H1 (cell line): ENCODE results near the gene ASPA. TPM values are rescaled to one million over a fixed set of nuclear protein-coding genes. Genes with fewer than 3 reads are reported as not detected.

Source experiments
- CTCF ChIA-PET: fragments of 300-600 bp; sonication (Branson Sonifier 250); formaldehyde crosslinking; loops from one replicate; lab custom pipeline; 2021; ENCODE audit not compliant: partially characterized antibody; lab: Charles Lee
- POLR2A ChIA-PET: fragments of 300-600 bp; sonication (Branson Sonifier 250); formaldehyde crosslinking; loops from one replicate; lab custom pipeline; 2021; ENCODE audit warnings: inconsistent platforms; ENCODE audit not compliant: partially characterized antibody; lab: Charles Lee
- DNase-seq, 2 experiments: peaks; one replicate each; pipeline versions ENCODE4 v3.0.0 to v3.0.0-alpha.2; 2010 to 2022; ENCODE audit warnings: low spot score in 2 of 2, low read depth in 1 of 2, mixed read lengths in 1 of 2
- FAIRE-seq: peaks from 2 replicates; lab custom pipeline; 2011; peaks lifted over from hg19 to GRCh38; lab: Jason Lieb, UNC
- H2AFZ ChIP-seq: 2 replicates; pipeline ENCODE4 v1.8.1; 2012; ENCODE audit warnings: low read length, inconsistent platforms
- H2AK5ac ChIP-seq: 2 replicates; pipeline ENCODE4 v1.6.1; 2013; ENCODE audit warnings: low read depth, low read length
- H2BK120ac ChIP-seq: replicated peaks from 2 replicates; pipeline ENCODE3; 2013; ENCODE audit warnings: low read depth, low read length, inconsistent platforms
- H2BK12ac ChIP-seq: 2 replicates; pipeline ENCODE4 v1.6.1; 2013; ENCODE audit warnings: low read depth, low read length
- H2BK15ac ChIP-seq: 2 replicates; pipeline ENCODE4 v1.6.1; 2013; ENCODE audit warnings: low read length
- H2BK20ac ChIP-seq: 2 replicates; pipeline ENCODE4 v1.6.1; 2013; ENCODE audit warnings: low read length
- H2BK5ac ChIP-seq: 2 replicates; pipeline ENCODE4 v1.6.1; 2013; ENCODE audit warnings: low read depth, low read length
- H3K14ac ChIP-seq: 2 replicates; pipeline ENCODE4 v1.6.1; 2013; ENCODE audit warnings: inconsistent platforms; ENCODE audit not compliant: insufficient read length
- H3K18ac ChIP-seq: 2 replicates; pipeline ENCODE4 v1.6.1; 2013; ENCODE audit warnings: low read length; ENCODE audit errors: extremely low read depth
- H3K23ac ChIP-seq: 2 replicates; pipeline ENCODE4 v1.6.1; 2013; ENCODE audit warnings: inconsistent platforms; ENCODE audit not compliant: insufficient read length
- H3K23me2 ChIP-seq: 2 replicates; pipeline ENCODE4 v1.6.1; 2013; ENCODE audit warnings: low read depth, low read length
- H3K27ac ChIP-seq: 2 replicates; pipeline ENCODE4 v1.6.1; 2011; ENCODE audit warnings: low read depth, low read length, inconsistent platforms
- H3K27me3 ChIP-seq, 4 experiments: replicated peaks in 1 of 4; 1 replicate in 1 of 4; 2 replicates in 3 of 4; pipeline versions ENCODE4 v1.6.1 to v1.8.1; 2011 to 2013; ENCODE audit warnings: low read length in 3 of 4, mild to moderate bottlenecking in 3 of 4, inconsistent platforms in 2 of 4, mixed read lengths in 2 of 4, moderate library complexity in 1 of 4; ENCODE audit not compliant: control insufficient read depth in 3 of 4, insufficient read depth in 3 of 4; ENCODE audit errors: extremely low read depth in 1 of 4
- H3K36me3 ChIP-seq, 4 experiments: 2 replicates each; pipeline versions ENCODE4 v1.6.1 to v1.8.1; 2011 to 2013; ENCODE audit warnings: mild to moderate bottlenecking in 4 of 4, low read length in 3 of 4, moderate library complexity in 2 of 4, control low read depth in 1 of 4, inconsistent platforms in 1 of 4; ENCODE audit not compliant: insufficient read depth in 4 of 4, control insufficient read depth in 2 of 4
- H3K4ac ChIP-seq: replicated peaks from 2 replicates; pipeline ENCODE3; 2013; ENCODE audit warnings: low read length, low read depth, mixed read lengths, inconsistent platforms; ENCODE audit not compliant: insufficient read length
- H3K4me1 ChIP-seq, 4 experiments: replicated peaks in 1 of 4; 1 replicate in 1 of 4; 2 replicates in 3 of 4; pipeline versions ENCODE4 v1.6.1 to v1.8.1; 2011 to 2013; ENCODE audit warnings: low read length in 3 of 4, inconsistent platforms in 2 of 4, mixed read lengths in 1 of 4; ENCODE audit not compliant: insufficient read depth in 4 of 4, control insufficient read depth in 3 of 4
- H3K4me2 ChIP-seq, 2 experiments: 2 replicates each; pipeline versions ENCODE4 v1.6.1 to v1.8.1; 2011 to 2013; ENCODE audit warnings: low read depth in 2 of 2, low read length in 2 of 2, control low read depth in 1 of 2, inconsistent platforms in 1 of 2, mild to moderate bottlenecking in 1 of 2; ENCODE audit not compliant: insufficient read depth in 1 of 2
- H3K4me3 ChIP-seq, 4 experiments: fragments of 200-600, 300-600 bp in 1 of 4; sonication (generic), shearing (Covaris generic), sonication (Bioruptor Twin) in 1 of 4; 2 replicates each; pipeline versions ENCODE4 v1.5.1 to v1.8.1; 2011 to 2016; ENCODE audit warnings: low read length in 4 of 4, low read depth in 3 of 4, control low read depth in 2 of 4, inconsistent platforms in 2 of 4, mild to moderate bottlenecking in 2 of 4, mixed read lengths in 1 of 4, moderate library complexity in 1 of 4; ENCODE audit not compliant: insufficient read depth in 2 of 4; ENCODE audit errors: extremely low read depth in 1 of 4
- H3K56ac ChIP-seq: replicated peaks from 2 replicates; pipeline ENCODE3; 2013; ENCODE audit warnings: low read depth, mild to moderate bottlenecking, mixed read lengths, low read length, inconsistent platforms; ENCODE audit not compliant: insufficient read length
- H3K79me1 ChIP-seq: 2 replicates; pipeline ENCODE4 v1.6.1; 2013; ENCODE audit warnings: low read depth, low read length, control low read depth
- H3K79me2 ChIP-seq, 2 experiments: 2 replicates each; pipeline versions ENCODE4 v1.6.1 to v1.8.1; 2012 to 2013; ENCODE audit warnings: low read length in 2 of 2, mild to moderate bottlenecking in 2 of 2, inconsistent platforms in 1 of 2; ENCODE audit not compliant: insufficient read depth in 2 of 2, control insufficient read depth in 1 of 2
- H3K9ac ChIP-seq, 4 experiments: replicated peaks in 1 of 4; 1 replicate in 1 of 4; 2 replicates in 3 of 4; pipeline versions ENCODE4 v1.6.1 to v1.8.1; 2011 to 2013; ENCODE audit warnings: low read depth in 3 of 4, low read length in 3 of 4, control low read depth in 2 of 4, mild to moderate bottlenecking in 2 of 4, moderate library complexity in 2 of 4, inconsistent platforms in 1 of 4; ENCODE audit errors: extremely low read depth in 1 of 4
- H3K9me3 ChIP-seq, 2 experiments: 2 replicates each; pipeline versions ENCODE4 v1.6.1 to v1.8.1; 2012 to 2013; ENCODE audit warnings: mild to moderate bottlenecking in 2 of 2, moderate library complexity in 2 of 2, control low read depth in 1 of 2, inconsistent platforms in 1 of 2, low read depth in 1 of 2, low read length in 1 of 2, mixed read lengths in 1 of 2; ENCODE audit not compliant: insufficient read depth in 2 of 2
- H4K20me1 ChIP-seq, 2 experiments: replicated peaks in 1 of 2; 2 replicates each; pipeline versions ENCODE3 to v1.8.1; 2011 to 2013; ENCODE audit warnings: inconsistent platforms in 2 of 2, low read length in 2 of 2, mild to moderate bottlenecking in 1 of 2; ENCODE audit not compliant: insufficient read depth in 2 of 2, control insufficient read depth in 1 of 2
- H4K5ac ChIP-seq: 2 replicates; pipeline ENCODE4 v1.6.1; 2013; ENCODE audit warnings: low read length, low read depth, mixed read lengths, inconsistent platforms; ENCODE audit not compliant: insufficient read length
- H4K8ac ChIP-seq: 2 replicates; pipeline ENCODE4 v1.8.0; 2013; ENCODE audit warnings: mild to moderate bottlenecking, moderate library complexity, low read length, inconsistent platforms; ENCODE audit not compliant: insufficient read depth; ENCODE audit errors: extremely low read depth
- H4K91ac ChIP-seq: replicated peaks from 2 replicates; pipeline ENCODE3; 2013; ENCODE audit warnings: low read length, mixed read lengths, inconsistent platforms; ENCODE audit not compliant: insufficient read length
- ASH2L ChIP-seq: fragments of 200-600, 300-600 bp; sonication (generic); IDR thresholded peaks from one replicate; pipeline ENCODE4 v1.7.1; 2017; ENCODE audit warnings: low read length
- CREB1 ChIP-seq: IDR thresholded peaks from 2 replicates; pipeline ENCODE4 v1.6.1; 2012; ENCODE audit warnings: inconsistent platforms
- GTF2F1 ChIP-seq: IDR thresholded peaks from 2 replicates; pipeline ENCODE4 v1.6.1; 2012; ENCODE audit warnings: low read depth, low read length, improper control_type of control experiment, borderline replicate concordance
- KDM1A ChIP-seq: fragments of 200-600, 300-600 bp; sonication (generic); IDR thresholded peaks from 2 replicates; pipeline ENCODE4 v1.7.1; 2016; ENCODE audit warnings: mild to moderate bottlenecking, low read length, borderline replicate concordance
- KDM4A ChIP-seq: IDR thresholded peaks from one replicate; pipeline ENCODE4 v1.7.1; 2012; ENCODE audit warnings: low read depth, mild to moderate bottlenecking, moderate library complexity, low read length, inconsistent platforms; ENCODE audit not compliant: severe bottlenecking
- RAD21 ChIP-seq, 2 experiments: IDR thresholded peaks in 1 of 2; conservative IDR thresholded peaks in 1 of 2; 2 replicates each; pipeline ENCODE4 v1.6.1; 2011; ENCODE audit warnings: low read depth in 2 of 2, low read length in 2 of 2, improper control_type of control experiment in 1 of 2, inconsistent platforms in 1 of 2, mild to moderate bottlenecking in 1 of 2, moderate library complexity in 1 of 2
- WGBS, 2 experiments: shearing (Covaris generic) in 1 of 2; methylation state at CpG; one replicate each; pipeline versions ENCODE4 v1.1.6 to v1.1.7; 2013 to 2015; ENCODE audit warnings: low lambda C conversion rate in 2 of 2, mixed read lengths in 2 of 2, inconsistent platforms in 1 of 2, low coverage in 1 of 2, missing lambda C conversion rate in 1 of 2; ENCODE audit not compliant: insufficient replicate concordance in 2 of 2, insufficient coverage in 1 of 2, insufficient read length in 1 of 2; ENCODE audit errors: extremely low coverage in 1 of 2, missing lambda C conversion rate in 1 of 2; 5-methylcytosine and 5-hydroxymethylcytosine counted together
- polyA plus RNA-seq, 7 experiments: library from polyadenylated mRNA; depleted of rRNA in 3 of 7; stranded (reverse) in 5 of 7; unstranded in 2 of 7; fragments of >200 nt in 5 of 7; fragments of 200-250 nt in 2 of 7; gene quantifications; 1 replicate in 5 of 7; 2 replicates in 1 of 7; 4 replicates in 1 of 7; pipeline versions ENCODE4 v1.2.1 to v1.2.3, GENCODE V29; 2011 to 2013; ENCODE audit warnings: missing spikeins in 2 of 7, mixed read lengths in 2 of 7
- total RNA-seq: library from RNA; stranded (reverse); fragmentation: NEBNext Ultra II Directional; extraction: Animal tissue kit (Norgen Biotek cat#: 25700); gene quantifications from 2 replicates; pipeline ENCODE4 v1.2.1, GENCODE V29; 2021
- TF ChIP-seq, protein P1 (sequence below), 3 experiments: IDR thresholded peaks; 1 replicate in 2 of 3; 2 replicates in 1 of 3; pipeline versions ENCODE4 v1.5.1 to v1.6.1; 2011; ENCODE audit warnings: low read length in 3 of 3, mild to moderate bottlenecking in 3 of 3, inconsistent platforms in 2 of 3, low read depth in 1 of 3, moderate library complexity in 1 of 3; ENCODE audit not compliant: insufficient read depth in 1 of 3; ENCODE audit errors: control extremely low read depth in 1 of 3

The ASPA gene
- total and polyA plus RNA-seq, 2 of the 8 experiments (the other 6 are each of a cell fraction or from before 2014, with no cell fraction given): 0.03 TPM; not detected in 1

DNA sequence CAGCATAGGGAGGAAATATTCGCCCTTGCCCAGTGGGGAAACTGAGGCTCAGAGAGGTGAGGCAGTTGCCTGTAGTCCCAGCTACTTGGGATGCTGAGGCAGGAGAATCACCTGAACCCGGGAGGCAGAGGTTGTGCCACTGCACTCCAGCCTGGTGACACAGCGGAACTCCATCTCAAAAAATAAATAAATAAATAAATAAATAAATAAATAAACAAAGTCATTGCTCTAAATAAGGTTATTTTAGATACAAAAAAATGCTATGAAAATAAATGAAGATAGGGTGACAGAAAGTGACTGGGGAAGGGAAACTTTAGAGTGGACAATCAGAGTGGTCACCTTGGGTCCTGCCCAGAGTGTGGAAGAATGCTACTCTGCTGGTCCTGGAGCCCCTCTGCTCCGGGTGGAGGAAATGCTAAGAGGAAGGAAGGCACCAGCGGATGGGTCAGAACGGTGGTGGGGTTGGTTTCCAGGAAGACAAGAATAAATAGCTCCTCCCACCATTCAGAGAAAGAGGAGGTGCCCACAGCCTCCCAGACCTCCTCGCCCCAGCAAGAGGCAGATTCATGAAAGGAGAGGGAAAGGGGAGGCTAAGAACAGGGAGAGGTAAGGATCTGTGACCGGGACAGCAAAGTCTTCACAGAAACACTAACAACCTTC is 64.2 kb downstream of the ASPA start:
- H3K18ac ChIP-seq: no peak overlapping the region
- no peaks in the 10 kb centered on the region for H3K79me1 ChIP-seq
- H2BK15ac ChIP-seq: no peak overlapping the region
- no peak overlapping the region for H3K27ac ChIP-seq
- H2BK5ac ChIP-seq: no peak overlapping the region
- H2AK5ac ChIP-seq: no peak overlapping the region
- no peak overlapping the region for H3K4me3 ChIP-seq
- H3K4me1 ChIP-seq: peaks cover 0 to 5% (median 1%) of the 10 kb centered on the region in 4 experiments; a peak in 3 of 7 replicates
- H2BK120ac ChIP-seq: no peak overlapping the region
- H4K8ac ChIP-seq: no peak overlapping the region
- H3K27me3 ChIP-seq: no peaks in the 10 kb centered on the region
- TF ChIP-seq, protein P1, sequence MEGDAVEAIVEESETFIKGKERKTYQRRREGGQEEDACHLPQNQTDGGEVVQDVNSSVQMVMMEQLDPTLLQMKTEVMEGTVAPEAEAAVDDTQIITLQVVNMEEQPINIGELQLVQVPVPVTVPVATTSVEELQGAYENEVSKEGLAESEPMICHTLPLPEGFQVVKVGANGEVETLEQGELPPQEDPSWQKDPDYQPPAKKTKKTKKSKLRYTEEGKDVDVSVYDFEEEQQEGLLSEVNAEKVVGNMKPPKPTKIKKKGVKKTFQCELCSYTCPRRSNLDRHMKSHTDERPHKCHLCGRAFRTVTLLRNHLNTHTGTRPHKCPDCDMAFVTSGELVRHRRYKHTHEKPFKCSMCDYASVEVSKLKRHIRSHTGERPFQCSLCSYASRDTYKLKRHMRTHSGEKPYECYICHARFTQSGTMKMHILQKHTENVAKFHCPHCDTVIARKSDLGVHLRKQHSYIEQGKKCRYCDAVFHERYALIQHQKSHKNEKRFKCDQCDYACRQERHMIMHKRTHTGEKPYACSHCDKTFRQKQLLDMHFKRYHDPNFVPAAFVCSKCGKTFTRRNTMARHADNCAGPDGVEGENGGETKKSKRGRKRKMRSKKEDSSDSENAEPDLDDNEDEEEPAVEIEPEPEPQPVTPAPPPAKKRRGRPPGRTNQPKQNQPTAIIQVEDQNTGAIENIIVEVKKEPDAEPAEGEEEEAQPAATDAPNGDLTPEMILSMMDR (IDR thresholded peaks at IDR 0.05; ENCODE audit: control extremely low read depth in 1 of 3, insufficient read depth in 1 of 3, low read depth in 1 of 3, low read length in 3 of 3): no peak
- no peak for TF ChIP-seq KDM4A
- TF ChIP-seq GTF2F1: no peak
- no peak for TF ChIP-seq RAD21 (IDR thresholded peaks at IDR 0.05 in 1 of 2, conservative IDR thresholded peaks at IDR 0.05 in 1 of 2; ENCODE audit: low read depth in 2 of 2, low read length in 2 of 2)
- no peak for TF ChIP-seq ASH2L
- TF ChIP-seq KDM1A: no peak
- no peak for TF ChIP-seq CREB1
- H3K4ac ChIP-seq: no peak overlapping the region
- H3K36me3 ChIP-seq: no peaks in the 10 kb centered on the region
- H3K9ac ChIP-seq: no peak overlapping the region
- no peak overlapping the region for H3K23ac ChIP-seq
- ChIA-PET POLR2A (no interaction called here), CTCF (interaction anchor here (1.4 kb wide), 1 partner anchor 10 kb away, joined by 5 read pairs; no protein-coding TSS in a partner anchor)
- H2BK12ac ChIP-seq: no peak overlapping the region
- DNase-seq (no peak), FAIRE-seq (no peak)
- peaks cover 6% of the 10 kb centered on the region; the same call in 1 of the 2 replicates for H3K23me2 ChIP-seq
- H2BK20ac ChIP-seq: no peak overlapping the region
- H4K91ac ChIP-seq: no peak overlapping the region
- H3K9me3 ChIP-seq: no peaks in the 10 kb centered on the region
- no peak overlapping the region for H4K5ac ChIP-seq
- no peaks in the 10 kb centered on the region for H4K20me1 ChIP-seq
- WGBS, 2 experiments: 86% methylated on average over 8 of the region's 8 CpGs; no CpG with 5 or more reads in 1 of the 2 experiments
- H2AFZ ChIP-seq: no peak overlapping the region; the same call in 1 of the 2 replicates
- no peaks in the 10 kb centered on the region for H3K79me2 ChIP-seq
- H3K4me2 ChIP-seq: no peak overlapping the region
- H3K14ac ChIP-seq: no peak overlapping the region
- no peak overlapping the region for H3K56ac ChIP-seq
